HG03095 (cell line): ENCODE data around the gene DOCK1.

Source experiments
- ATAC-seq: cut with Tn5 transposase; IDR thresholded peaks from one replicate; pipeline ENCODE4 v1.9.1; 2021; ENCODE audit warnings: moderate library complexity; ENCODE audit not compliant: unreplicated experiment

Gene DOCK1

GRCh38 chr10:127000598-127000997, 95.4 kb downstream of the DOCK1 start:
- ATAC-seq: no peak

- ATAC-seq: no peak
Measured at GRCh38 chr10:127003032-127003685, 97.9 kb downstream of the DOCK1 start.

GRCh38 chr10:127006453-127006852, 101.2 kb downstream of the DOCK1 start:
- ATAC-seq: no peak

DNA sequence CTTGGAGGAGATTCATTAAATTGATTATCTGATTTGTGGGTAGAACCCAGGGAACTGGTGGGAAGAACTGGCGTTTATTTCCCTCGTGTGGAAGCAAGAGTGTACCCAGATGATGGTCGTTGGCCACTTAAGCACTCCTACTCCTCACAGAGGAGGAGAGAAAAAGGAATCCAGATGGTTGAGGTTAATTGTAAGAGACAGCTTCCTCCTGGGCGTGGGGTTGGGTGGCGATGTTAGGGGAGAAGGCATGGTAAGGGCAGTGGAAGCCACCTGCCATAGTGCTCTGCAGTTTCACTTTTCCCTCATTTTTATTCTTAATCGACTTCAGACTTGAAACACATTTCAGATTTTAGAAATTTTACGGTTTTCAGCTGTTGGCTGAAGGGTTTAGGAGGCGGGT, 104.1 kb downstream of the DOCK1 start:
- ATAC-seq: no peak

- no peak for ATAC-seq
Measured at GRCh38 chr10:127011174-127011573, 105.9 kb downstream of the DOCK1 start.

- no peak for ATAC-seq
Measured at GRCh38 chr10:127012071-127012768, 107.0 kb downstream of the DOCK1 start.

DNA sequence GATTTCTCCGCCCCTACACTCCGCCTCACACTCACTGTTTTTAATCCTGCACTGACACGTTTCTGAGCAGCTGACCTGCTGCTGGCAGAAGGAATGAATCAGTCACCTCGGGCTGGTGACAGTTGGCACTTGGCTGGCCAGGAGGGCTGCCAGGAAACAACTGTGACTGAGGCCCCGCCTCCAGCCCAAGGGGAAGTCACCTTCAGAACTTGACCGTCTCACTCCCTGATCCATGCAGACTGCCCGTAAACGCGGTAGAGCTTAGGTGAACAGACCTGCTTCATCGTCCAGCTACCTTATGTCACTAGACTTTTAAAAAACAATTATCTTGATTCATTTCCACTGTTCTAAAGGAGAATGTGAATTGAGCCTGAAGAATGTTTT, 107.5 kb downstream of the DOCK1 start:
- ATAC-seq: no peak

- ATAC-seq: no peak
Measured at GRCh38 chr10:127013211-127013656, 108.0 kb downstream of the DOCK1 start.

DNA sequence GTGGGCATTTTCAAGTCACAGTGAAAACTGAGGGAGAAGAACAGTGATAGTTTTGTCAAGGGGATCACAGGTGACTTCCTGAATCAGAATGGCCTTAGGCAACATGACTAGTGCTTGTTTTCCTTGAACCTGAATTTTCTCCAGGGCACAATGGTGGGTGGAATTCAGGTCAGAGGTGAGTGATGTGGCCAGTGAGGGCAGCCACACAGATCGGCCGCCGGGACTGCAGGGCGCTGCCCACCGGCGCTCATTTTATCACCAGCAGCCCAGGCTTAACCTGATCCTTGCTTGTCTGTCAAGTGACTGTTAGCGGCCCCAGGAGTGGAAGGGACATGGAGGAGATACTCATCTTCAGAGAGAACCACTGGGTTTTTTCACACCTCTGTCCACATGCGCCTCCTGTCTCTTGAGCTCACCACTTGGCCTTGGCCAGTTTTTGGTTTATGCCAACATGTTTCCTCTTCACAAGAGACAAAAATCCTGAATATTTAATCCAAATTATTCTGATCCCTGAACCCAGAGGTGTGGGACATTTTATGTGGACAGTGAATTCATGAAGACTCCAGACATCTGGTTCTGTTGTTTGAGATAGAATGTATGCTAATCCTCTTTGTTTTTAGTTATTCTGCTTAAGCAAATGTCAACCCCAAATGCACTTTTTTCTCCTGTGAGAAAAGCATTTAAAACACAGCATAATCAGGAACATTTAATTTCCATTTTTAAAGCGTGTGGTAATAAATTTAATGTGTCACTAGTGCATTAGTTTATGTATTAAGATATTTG, 108.7 kb downstream of the DOCK1 start:
- ATAC-seq: no peak

GRCh38 chr10:127014671-127015070, 109.4 kb downstream of the DOCK1 start:
- ATAC-seq: no peak

DNA sequence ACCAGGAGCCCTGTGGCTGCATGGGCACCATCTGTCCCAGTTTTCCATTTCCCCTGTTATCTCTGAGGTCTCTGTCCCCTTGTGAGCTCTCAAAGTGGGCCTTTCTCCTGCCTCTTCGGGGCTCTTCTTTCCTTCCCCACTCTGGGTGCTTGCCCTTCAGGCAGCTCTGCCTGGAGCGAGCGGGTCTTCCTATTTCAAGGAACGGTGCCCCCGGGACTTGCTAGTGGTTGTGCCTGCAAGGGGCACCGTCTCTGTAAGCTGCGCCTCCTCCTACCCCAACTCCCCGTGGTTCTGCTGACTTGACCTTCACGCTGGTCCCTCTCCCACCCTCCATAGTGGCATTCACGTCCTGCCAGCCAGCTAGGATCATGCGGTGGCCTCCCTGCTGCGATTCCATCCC, 110.1 kb downstream of the DOCK1 start:
- ATAC-seq: no peak

DNA sequence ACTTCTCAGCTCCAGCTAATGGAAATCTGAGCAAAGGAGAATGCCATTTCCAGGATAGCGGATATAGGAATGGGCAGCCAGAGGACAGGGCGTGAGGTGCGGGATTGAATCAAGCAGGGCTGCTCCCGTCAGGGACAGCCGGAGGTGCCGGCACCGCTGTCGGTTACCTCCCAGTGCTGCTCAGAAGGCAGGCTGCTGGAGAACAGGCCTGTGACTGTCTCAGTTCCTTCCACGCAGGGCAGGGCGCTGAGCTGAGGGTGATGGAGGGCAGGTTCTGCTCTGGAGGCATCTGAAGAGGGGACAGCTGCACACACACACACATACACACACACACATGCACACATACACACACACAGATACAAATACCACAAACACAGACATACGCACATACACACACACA, 111.1 kb downstream of the DOCK1 start:
- ATAC-seq: no peak

DNA sequence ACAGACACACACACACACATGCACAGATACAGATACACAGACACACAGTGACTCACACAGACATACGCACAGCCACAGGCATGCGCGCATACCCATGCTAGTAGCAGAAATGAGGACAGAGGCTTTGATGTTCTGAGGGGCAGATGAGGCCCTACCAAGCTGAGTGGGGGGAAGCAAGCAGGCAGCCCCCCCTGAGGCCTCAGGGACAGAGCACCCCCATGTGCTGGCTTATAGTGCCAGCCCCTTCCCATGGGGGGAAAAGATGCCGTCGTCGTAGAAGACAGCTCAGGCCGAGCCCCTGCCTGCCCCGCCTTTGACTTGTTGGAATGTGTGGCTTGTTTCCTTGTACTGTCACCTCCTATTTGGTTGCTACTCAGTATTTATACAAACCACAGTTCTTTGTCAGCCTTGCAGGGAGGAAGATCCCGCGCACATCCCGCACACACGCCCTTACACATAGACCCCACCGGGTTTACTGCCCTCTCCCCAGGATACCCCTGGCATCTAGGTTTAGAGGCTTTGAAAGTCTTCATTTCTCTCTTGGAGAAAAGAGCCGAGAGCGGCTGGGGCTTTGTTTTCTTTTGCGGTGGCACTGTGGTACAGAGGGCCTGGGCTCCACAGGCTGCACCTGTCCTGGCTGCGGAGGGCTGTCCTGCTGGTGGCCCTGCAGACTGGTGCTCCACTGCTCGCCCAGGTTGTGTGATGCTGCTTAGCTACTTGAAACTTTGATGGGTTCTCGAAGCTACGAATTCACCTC, 112.5 kb downstream of the DOCK1 start:
- ATAC-seq: no peak

DNA sequence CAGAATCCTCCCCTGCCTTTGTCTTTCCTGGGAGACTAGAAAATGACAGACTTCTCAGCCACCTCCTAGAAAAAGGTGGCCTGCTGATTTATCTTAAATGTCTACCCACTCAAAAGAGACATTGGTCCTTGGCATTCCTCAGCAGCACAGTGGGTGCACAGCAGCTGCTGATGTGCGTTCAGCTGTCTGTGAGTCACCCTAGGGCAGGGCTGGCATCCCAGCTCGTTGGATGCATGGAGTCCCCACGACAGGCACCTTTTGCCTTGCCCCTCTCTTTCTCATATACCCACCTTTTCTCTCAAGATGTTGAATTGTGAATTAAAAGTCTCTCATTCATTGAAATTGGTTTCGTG, 113.0 kb downstream of the DOCK1 start:
- ATAC-seq: no peak

DNA sequence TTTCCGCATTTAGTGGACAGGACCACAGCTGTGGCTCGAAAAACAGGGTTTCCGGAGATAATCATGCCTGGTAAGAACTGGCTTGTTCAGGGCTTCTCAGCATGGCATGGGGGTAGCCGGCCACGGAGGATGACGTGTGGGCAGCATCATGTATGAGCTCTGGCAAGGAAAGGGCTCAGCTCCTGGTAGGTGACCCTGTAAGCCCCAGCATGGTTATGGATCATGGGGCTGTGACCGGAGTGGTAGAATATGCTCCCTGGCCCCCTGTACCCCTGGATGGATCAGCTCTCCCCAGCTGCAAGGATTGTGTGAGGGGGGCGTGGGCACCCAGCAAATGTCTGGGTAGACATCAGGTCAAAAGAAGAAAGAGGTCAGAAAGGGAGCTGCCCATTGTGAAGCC, 113.5 kb downstream of the DOCK1 start:
- no peak for ATAC-seq

DNA sequence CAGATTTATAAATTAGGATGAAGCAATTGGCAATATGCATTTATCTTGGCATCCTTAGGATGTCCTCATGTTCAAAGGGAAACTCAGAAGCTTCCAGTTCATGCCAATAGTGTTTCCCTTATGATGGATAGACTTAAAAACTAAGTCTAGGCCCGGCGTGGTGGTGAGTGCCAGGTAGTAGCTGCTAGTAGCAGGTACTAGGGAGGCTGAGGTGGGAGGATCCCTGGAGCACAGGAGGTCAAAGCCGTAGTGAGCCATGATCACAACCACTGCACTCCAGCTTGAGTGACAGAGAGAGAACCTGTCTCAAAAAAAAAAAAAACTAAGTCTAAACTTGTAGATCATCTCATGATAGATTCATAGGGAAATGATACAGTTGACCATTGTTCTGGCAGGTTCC, 115.0 kb downstream of the DOCK1 start:
- ATAC-seq: no peak

DNA sequence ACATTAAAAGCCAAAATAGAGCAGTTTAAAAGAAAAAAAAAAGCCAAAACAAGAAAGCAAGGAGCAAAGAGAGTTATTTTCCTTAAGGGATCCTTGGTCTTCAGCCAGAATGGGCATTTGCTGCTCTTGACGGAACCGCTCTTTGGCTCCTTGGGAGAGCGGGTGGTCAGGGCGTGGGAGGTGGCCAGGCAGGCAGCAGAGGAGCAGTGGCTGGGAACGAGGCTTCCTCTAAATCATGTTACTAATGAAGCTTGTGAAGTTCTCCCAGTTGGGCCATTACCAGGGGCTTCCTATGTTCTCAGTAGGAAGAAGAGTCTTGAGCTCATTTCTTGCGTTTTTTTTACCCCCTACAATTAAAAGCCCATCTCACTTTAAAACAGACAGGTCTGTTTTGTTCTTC, 116.6 kb downstream of the DOCK1 start:
- ATAC-seq: no peak

DNA sequence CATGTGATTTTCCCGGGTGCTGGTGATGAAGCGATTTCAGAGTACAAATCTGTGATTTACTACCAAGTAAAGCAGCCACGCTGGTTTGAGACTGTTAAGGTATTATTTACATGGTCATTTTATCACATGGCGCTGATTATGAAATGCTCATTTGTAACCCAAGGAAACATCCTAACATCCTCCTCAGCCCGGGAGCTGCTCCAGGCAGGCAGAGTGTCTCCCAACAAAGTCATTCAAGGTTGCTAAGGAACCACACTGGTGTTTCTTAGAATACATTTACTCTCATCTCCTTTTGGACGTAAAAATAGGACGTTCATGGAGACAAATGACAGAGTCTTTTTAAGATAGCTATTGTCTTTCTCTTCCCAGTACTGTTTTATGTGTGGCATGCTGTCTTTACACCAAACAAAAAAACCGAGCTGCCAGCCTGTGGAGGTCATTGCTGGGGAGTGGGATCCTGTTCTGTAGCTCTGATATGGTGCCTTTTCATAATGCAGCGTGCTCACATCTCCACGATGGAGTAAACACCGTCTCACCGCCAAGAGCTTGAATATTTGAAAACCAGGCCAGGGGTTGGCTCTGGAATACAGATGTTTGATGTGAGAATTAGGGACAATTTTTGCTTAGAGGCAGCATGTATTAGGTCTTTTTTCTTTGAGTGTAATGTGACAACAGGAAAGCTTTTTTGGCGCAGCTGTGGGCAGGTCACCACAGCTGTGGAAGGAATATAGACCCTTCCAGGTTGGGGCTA, 119.6 kb downstream of the DOCK1 start:
- ATAC-seq: no peak

DNA sequence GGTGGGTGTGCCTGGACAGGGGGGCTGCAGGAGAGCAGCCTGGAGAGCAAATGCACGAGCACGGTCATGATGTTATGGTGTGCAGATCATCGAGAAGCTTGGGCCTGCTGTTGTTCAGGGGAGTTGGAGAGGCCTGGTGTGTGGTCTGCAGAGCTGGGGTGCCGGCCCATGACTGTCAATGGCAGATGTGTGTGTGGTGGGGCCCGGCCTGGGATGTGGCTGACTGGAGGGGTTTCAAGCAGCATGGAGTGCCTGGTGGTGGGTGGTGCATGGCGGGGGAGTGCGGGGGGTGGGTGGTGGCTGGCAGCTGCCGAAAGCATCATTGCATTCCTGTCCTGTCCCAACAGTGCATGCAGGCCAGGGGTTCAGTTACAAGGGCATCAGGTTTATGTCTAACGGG, 122.6 kb downstream of the DOCK1 start:
- ATAC-seq: no peak

DNA sequence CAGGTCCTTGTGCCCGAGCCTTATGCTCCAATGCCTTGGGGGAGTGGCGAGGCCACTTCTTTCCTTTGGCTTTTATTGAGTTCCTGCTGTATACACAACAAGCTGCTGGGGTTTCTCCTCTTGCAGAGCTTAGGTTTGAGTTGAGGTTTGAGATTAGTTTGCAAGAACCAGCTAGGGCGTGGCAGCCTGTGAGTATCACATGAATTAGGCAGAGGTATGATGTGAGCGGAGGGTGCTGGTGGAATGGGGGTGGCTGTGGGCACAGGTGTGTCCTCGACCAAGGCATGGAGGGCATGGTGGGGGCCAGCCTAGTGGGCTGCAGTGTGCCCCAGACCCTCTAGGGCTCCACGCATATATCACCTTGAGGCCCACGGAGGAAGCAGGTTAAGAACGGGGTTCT, 123.3 kb downstream of the DOCK1 start:
- ATAC-seq: no peak

GRCh38 chr10:127029061-127029460, 123.8 kb downstream of the DOCK1 start:
- no peak for ATAC-seq
